Esophagus muscularis mucosa (tissue), 4 donors: Measurements from ENCODE around the gene SEMA6C. TPM values are rescaled to one million over a fixed set of nuclear protein-coding genes. Genes with fewer than 3 reads are reported as not detected.

ENCODE experiments used
- DNase-seq: peaks from one replicate; pipeline ENCODE4 v3.0.0-alpha.2; 2017; ENCODE audit errors: extremely low spot score
- H3K27ac ChIP-seq, 4 donors: fragments of 200-600 bp; sonication (generic); replicated peaks in 1 of 4; 1 replicate in 3 of 4; 2 replicates in 1 of 4; pipeline ENCODE4 v1.5.1; 2016 to 2019; ENCODE audit warnings: mild to moderate bottlenecking in 1 of 4
- H3K27me3 ChIP-seq, 4 donors: fragments of 200-600 bp; sonication (generic); one replicate each; pipeline versions ENCODE4 v1.5.1 to v1.6.0; 2016 to 2019
- H3K36me3 ChIP-seq, 4 donors: fragments of 200-600 bp; sonication (generic); one replicate each; pipeline ENCODE4 v1.5.1; 2016 to 2019
- H3K4me1 ChIP-seq, 4 donors: fragments of 200-600 bp; sonication (generic); one replicate each; pipeline ENCODE4 v1.5.1; 2016 to 2019
- H3K4me3 ChIP-seq, 4 donors: fragments of 200-600 bp; sonication (generic); 1 replicate in 2 of 4; 2 replicates in 2 of 4; pipeline ENCODE4 v1.5.1; 2016 to 2019; ENCODE audit warnings: mild to moderate bottlenecking in 4 of 4, moderate library complexity in 1 of 4
- H3K9me3 ChIP-seq, 4 donors: fragments of 200-600 bp; sonication (generic); 1 replicate in 3 of 4; 2 replicates in 1 of 4; pipeline ENCODE4 v1.5.1; 2016 to 2019
- EP300 ChIP-seq: sonication (generic); formaldehyde crosslinking; IDR thresholded peaks from one replicate; pipeline ENCODE4 v1.6.1; 2017; ENCODE audit warnings: antibody characterized with exemption
- POLR2A ChIP-seq: fragments of 450-650 bp; IDR thresholded peaks from one replicate; pipeline ENCODE4 v1.6.1; 2017; ENCODE audit warnings: antibody characterized with exemption, moderate library complexity, mild to moderate bottlenecking, low read depth
- POLR2AphosphoS5 ChIP-seq, 2 donors: sonication (generic); formaldehyde crosslinking; IDR thresholded peaks; one replicate each; pipeline ENCODE4 v1.6.1; 2017; ENCODE audit warnings: antibody characterized with exemption in 2 of 2
- WGBS: methylation state at CpG from one replicate; pipeline ENCODE4 v1.1.5; 2018; 5-methylcytosine and 5-hydroxymethylcytosine counted together
- intact Hi-C: fragments of 100-400 bp; cut with DNase I; formaldehyde crosslinking; loops from one replicate; pipeline ENCODE4 v1.15.1; 2023
- total RNA-seq, 4 donors: library from RNA; depleted of rRNA; stranded (reverse); fragments of >200 nt; gene quantifications; one replicate each; pipeline versions ENCODE4 v1.1.0 to v1.2.1, GENCODE V29; 2016
- TF ChIP-seq, protein P1 (sequence below), 3 experiments: fragments of 200-600 bp in 2 of 3; fragments of 450-650 bp in 1 of 3; sonication (generic) in 2 of 3; IDR thresholded peaks; one replicate each; pipeline ENCODE4 v1.5.1; 2017 to 2019; ENCODE audit warnings: antibody characterized with exemption in 3 of 3, mild to moderate bottlenecking in 2 of 3, moderate library complexity in 1 of 3

SEMA6C gene
- total RNA-seq, 4 donors from 2014 or later: 5.3 to 12.2 (median 7.3) TPM

DNA sequence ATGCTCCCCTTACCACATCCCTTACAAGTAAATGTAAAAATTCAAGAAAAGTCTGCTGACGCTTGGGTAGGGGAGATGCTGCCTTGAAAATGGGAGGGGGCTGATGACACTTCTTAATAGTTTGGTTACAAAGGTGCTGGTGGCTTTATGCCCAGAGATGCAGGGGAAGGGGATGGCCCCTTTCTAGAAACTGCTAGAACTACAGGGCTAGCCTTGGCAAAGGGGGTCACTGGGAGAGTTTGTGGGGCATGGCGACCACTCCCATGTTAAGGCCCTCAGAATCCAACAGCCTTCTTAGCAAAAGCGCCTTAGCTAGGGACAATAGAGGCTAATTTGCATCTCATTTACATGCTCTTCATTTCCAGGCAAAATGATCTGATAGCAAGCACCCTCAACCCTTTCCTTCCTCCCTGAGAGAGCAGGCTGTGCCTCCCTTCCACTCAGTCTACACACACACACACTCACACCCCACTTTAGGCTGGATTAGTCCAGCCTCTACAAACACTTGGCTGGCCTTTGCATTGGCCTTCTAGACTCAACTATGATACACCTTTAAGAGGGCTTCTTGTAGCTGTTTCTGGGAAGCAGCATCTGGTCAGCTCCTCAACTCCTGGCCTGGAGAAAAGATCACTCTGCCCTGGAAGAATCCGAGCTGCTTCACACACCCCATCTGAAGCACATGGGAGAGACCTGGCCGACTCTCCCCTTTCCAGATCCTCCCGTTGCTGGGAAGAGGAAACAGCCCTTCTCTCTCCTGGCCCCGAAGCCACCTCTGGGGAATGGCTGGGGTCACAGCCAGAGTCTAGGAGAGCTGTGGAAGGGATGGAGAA, 1.7 kb downstream of the SEMA6C start:
- WGBS: 72% methylated on average over 4 of the region's 7 CpGs
- peaks cover 3 to 13% (median 4%) of the 10 kb centered on the region in 4 donors for H3K36me3 ChIP-seq
- peak overlapping the region; percentile 84 to 89 (median 87) for H3K27ac ChIP-seq
- TF ChIP-seq, protein P1, sequence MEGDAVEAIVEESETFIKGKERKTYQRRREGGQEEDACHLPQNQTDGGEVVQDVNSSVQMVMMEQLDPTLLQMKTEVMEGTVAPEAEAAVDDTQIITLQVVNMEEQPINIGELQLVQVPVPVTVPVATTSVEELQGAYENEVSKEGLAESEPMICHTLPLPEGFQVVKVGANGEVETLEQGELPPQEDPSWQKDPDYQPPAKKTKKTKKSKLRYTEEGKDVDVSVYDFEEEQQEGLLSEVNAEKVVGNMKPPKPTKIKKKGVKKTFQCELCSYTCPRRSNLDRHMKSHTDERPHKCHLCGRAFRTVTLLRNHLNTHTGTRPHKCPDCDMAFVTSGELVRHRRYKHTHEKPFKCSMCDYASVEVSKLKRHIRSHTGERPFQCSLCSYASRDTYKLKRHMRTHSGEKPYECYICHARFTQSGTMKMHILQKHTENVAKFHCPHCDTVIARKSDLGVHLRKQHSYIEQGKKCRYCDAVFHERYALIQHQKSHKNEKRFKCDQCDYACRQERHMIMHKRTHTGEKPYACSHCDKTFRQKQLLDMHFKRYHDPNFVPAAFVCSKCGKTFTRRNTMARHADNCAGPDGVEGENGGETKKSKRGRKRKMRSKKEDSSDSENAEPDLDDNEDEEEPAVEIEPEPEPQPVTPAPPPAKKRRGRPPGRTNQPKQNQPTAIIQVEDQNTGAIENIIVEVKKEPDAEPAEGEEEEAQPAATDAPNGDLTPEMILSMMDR (IDR thresholded peaks at IDR 0.05): no peak
- no peak for TF ChIP-seq POLR2AphosphoS5 (IDR thresholded peaks at IDR 0.05)
- TF ChIP-seq POLR2A: no peak
- TF ChIP-seq EP300: no peak
- no peak for DNase-seq
- intact Hi-C loops: no loop called here
- peaks cover 41 to 54% (median 49%) of the 10 kb centered on the region in 4 donors for H3K4me1 ChIP-seq
- no peaks in the 10 kb centered on the region for H3K9me3 ChIP-seq
- H3K4me3 ChIP-seq: peak overlapping the region; percentile 67 to 88 (median 72)
- no peaks in the 10 kb centered on the region for H3K27me3 ChIP-seq

DNA sequence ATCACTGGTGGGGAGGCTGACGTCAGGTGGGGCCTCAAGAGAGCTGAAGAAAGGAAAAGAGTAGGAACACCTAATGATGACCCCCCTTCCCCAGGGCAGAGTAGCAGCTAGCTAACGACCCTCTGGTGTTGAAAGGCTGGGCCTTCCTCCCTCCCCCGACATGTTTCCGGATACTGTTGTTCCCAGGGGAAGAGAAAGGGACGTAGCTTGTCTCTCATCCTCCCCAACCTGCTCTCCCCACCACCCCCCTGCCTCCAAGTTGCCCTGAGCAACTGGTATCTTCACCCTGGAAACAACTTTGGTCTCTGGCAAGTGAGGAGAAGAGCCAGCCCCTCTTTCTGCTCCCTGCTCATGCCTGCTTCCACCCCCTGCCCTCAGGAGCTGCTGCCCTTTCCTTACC, 2.4 kb downstream of the SEMA6C start:
- Histone ChIP-seq H3K27ac (peak overlapping the region; percentile 15 to 89 (median 60)), H3K9me3 (no peaks in the 10 kb centered on the region), H3K36me3 (peaks cover 3 to 19% (median 11%) of the 10 kb centered on the region in 4 donors), H3K27me3 (no peaks in the 10 kb centered on the region), H3K4me1 (peaks cover 41 to 54% (median 49%) of the 10 kb centered on the region in 4 donors), H3K4me3 (no peak overlapping the region)
- intact Hi-C loops: no loop called here
- WGBS: 51% methylated on average over 5 of the region's 5 CpGs
- TF ChIP-seq POLR2A (no peak), POLR2AphosphoS5 (IDR thresholded peaks at IDR 0.05) (no peak), EP300 (no peak)
- TF ChIP-seq, protein P1 (IDR thresholded peaks at IDR 0.05): no peak
- no peak for DNase-seq

DNA sequence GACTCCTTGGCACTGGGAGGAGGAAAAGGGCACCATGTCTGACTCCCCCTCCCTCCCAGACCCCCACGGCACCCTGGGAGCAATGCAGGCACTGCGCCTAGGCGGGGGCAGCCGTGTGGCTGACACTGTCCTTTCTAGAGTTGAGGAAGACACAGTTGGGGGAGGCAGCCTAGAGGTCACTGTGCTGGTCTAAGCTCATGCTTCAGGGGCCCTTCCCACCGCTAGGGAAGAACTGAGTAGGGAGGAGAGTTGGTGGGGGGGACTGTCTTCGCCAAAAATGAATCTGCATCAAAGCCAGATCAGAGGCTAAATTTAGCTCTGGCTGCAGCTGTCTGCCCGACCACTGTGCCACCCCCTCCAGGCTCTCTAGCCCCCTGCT, 3.4 kb downstream of the SEMA6C start:
- H3K4me3 ChIP-seq: no peak overlapping the region

DNA sequence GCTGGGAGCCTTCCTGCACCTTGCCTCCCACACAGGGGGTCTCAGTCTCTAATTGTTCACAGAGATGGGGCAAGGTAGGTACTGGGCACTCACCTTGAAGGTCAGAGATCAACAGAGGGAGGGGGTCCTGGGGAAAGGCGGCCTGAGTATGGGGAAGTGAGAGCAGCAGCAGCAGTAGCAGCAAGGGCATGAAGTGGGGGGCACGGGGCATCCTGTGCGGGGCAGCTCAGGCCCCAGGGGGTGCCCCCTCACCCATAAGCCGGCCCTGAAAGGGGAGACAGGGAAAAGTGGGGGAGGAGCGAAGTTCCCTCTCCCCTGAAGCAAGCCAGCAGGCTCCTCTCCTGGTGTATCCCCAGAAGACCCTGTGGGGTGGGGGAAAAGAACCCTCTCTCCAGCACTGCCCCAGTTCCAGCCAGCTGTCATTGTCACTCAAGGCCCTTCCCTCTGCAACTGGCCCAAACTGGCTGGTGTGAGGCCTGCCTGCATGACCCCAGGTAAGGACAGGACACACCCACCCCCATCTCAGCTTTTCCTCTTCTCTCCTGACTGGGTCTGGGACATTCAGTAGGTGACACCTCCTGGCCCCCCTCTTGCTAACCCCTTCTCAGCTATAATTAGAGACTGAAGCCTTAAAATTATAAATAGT, 3.9 kb downstream of the SEMA6C start:
- H3K4me1 ChIP-seq: peaks cover 41 to 50% (median 48%) of the 10 kb centered on the region in 4 donors
- TF ChIP-seq, protein P1 (IDR thresholded peaks at IDR 0.05): no peak
- no peak for TF ChIP-seq POLR2AphosphoS5 (IDR thresholded peaks at IDR 0.05)
- TF ChIP-seq EP300: no peak
- TF ChIP-seq POLR2A: no peak
- intact Hi-C loops: no loop called here
- no peak for DNase-seq
- peaks cover 3 to 32% (median 24%) of the 10 kb centered on the region in 4 donors for H3K36me3 ChIP-seq
- no peak overlapping the region for H3K4me3 ChIP-seq
- no peaks in the 10 kb centered on the region for H3K27me3 ChIP-seq
- WGBS: 78% methylated on average over 5 of the region's 5 CpGs
- H3K27ac ChIP-seq: peak overlapping the region in 3 of 4 donors; percentile 13 to 89 (median 87)
- no peaks in the 10 kb centered on the region for H3K9me3 ChIP-seq

More for the DNA sequence above, 3.4 kb downstream of the SEMA6C start:
- intact Hi-C loops: no loop called here
- H3K27me3 ChIP-seq: no peaks in the 10 kb centered on the region
- TF ChIP-seq POLR2AphosphoS5 (IDR thresholded peaks at IDR 0.05) (no peak), POLR2A (no peak), EP300 (no peak)
- TF ChIP-seq, protein P1 (IDR thresholded peaks at IDR 0.05): no peak
- peaks cover 3 to 27% (median 18%) of the 10 kb centered on the region in 4 donors for H3K36me3 ChIP-seq
- peak overlapping the region in 3 of 4 donors; percentile 13 to 89 (median 87) for H3K27ac ChIP-seq
- WGBS: 58% methylated on average over 7 of the region's 7 CpGs
- DNase-seq: no peak
- peaks cover 41 to 54% (median 49%) of the 10 kb centered on the region in 4 donors for H3K4me1 ChIP-seq
- no peaks in the 10 kb centered on the region for H3K9me3 ChIP-seq
